Neural progenitor cell (in vitro differentiated cells): ENCODE measurements around the gene PDGFC.

ENCODE experiments used
- CTCF ChIP-seq: fragments of 200-600 bp; sonication (generic); IDR thresholded peaks from 2 replicates; pipeline ENCODE4 v1.5.1; 2017; ENCODE audit warnings: antibody characterized with exemption, mild to moderate bottlenecking
- EZH2phosphoT487 ChIP-seq: fragments of 200-600 bp; sonication (generic); IDR thresholded peaks from 2 replicates; pipeline ENCODE4 v1.6.1; 2017; ENCODE audit warnings: antibody characterized with exemption

- TF ChIP-seq CTCF (no peak), EZH2phosphoT487 (no peak)
Observed at GRCh38 chr4:156825074-156825473, 146.5 kb downstream of the PDGFC start.
